Endothelial cell (in vitro differentiated cells): ENCODE data around the gene ISLR2. TPM values are rescaled to one million over a fixed set of nuclear protein-coding genes. Genes with fewer than 3 reads are reported as not detected.

Source experiments
- DNase-seq: peaks from one replicate; pipeline ENCODE4 v3.0.0; 2021; ENCODE audit warnings: low spot score
- H3K27ac Mint-ChIP-seq: one replicate; pipeline ENCODE4 v1.8.0; 2021; ENCODE audit warnings: mixed read lengths, inconsistent platforms; ENCODE audit not compliant: unreplicated experiment
- H3K27me3 Mint-ChIP-seq: one replicate; pipeline ENCODE4 v1.8.0; 2021; ENCODE audit warnings: mild to moderate bottlenecking, moderate library complexity, mixed read lengths, inconsistent platforms; ENCODE audit not compliant: unreplicated experiment
- H3K36me3 Mint-ChIP-seq: one replicate; pipeline ENCODE4 v1.8.0; 2021; ENCODE audit warnings: mild to moderate bottlenecking, low read depth, mixed read lengths, inconsistent platforms; ENCODE audit not compliant: unreplicated experiment
- H3K4me1 Mint-ChIP-seq: one replicate; pipeline ENCODE4 v1.8.0; 2021; ENCODE audit warnings: mild to moderate bottlenecking, mixed read lengths, inconsistent platforms; ENCODE audit not compliant: unreplicated experiment
- H3K4me3 Mint-ChIP-seq: one replicate; pipeline ENCODE4 v1.8.0; 2021; ENCODE audit warnings: mild to moderate bottlenecking, mixed read lengths, inconsistent platforms; ENCODE audit not compliant: unreplicated experiment
- H3K9me3 Mint-ChIP-seq: one replicate; pipeline ENCODE4 v1.8.0; 2021; ENCODE audit warnings: mixed read lengths, inconsistent platforms; ENCODE audit not compliant: unreplicated experiment
- CTCF ChIP-seq: fragments of 200-600 bp; sonication (generic); IDR thresholded peaks from one replicate; pipeline ENCODE4 v1.5.0; 2021; ENCODE audit warnings: antibody characterized with exemption; ENCODE audit not compliant: unreplicated experiment
- total RNA-seq: library from RNA; stranded (reverse); fragmentation: NEBNext Ultra II Directional; extraction: Animal tissue kit (Norgen Biotek cat#: 25700); gene quantifications from one replicate; pipeline ENCODE4 v1.2.1, GENCODE V29; 2021; ENCODE audit not compliant: unreplicated experiment

The ISLR2 gene
- total RNA-seq, 1 donor from 2014 or later: 0.21 TPM

DNA sequence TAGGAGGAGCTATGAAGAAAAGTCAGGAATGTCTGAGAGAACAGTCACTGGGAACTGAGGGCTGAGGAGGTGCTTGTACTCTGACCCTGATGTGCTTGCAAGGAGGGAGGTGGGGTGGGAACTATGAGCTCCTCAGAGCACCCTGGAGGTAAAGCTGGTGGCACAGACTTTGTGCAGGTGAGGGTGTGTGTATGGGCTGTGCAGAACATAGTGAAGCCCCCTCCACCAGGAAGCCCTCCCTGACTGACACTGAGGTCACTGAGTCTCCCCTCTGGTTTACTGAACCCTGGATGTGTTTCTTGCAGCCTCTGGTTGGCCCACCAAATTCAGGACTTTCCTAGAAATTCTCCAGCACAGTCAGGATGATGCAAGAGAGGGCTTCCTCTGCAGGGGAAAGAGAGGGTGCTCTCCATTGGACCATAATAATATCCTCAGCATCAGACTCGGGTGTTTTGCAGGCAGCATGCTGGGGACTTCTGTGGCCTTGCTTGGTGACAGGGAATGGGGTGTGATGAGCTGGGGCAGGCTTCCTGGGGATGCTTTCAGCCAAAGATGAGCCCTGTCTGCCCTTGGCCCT is 41.7 kb downstream of the ISLR2 start:
- Mint-ChIP-seq H3K4me3 (no peak overlapping the region), H3K9me3 (no peaks in the 10 kb centered on the region), H3K4me1 (peaks cover 9% of the 10 kb centered on the region), H3K27ac (no peak overlapping the region), H3K27me3 (peaks cover 9% of the 10 kb centered on the region), H3K36me3 (peaks cover 3% of the 10 kb centered on the region)
- no peak for TF ChIP-seq CTCF
- DNase-seq: no peak

GRCh38 chr15:74172701-74173379 is 42.5 kb downstream of the ISLR2 start:
- Mint-ChIP-seq H3K4me1 (peaks cover 9% of the 10 kb centered on the region), H3K36me3 (peaks cover 3% of the 10 kb centered on the region), H3K4me3 (no peak overlapping the region), H3K9me3 (no peaks in the 10 kb centered on the region), H3K27ac (no peak overlapping the region), H3K27me3 (peaks cover 9% of the 10 kb centered on the region)
- no peak for DNase-seq
- TF ChIP-seq CTCF: no peak

DNA sequence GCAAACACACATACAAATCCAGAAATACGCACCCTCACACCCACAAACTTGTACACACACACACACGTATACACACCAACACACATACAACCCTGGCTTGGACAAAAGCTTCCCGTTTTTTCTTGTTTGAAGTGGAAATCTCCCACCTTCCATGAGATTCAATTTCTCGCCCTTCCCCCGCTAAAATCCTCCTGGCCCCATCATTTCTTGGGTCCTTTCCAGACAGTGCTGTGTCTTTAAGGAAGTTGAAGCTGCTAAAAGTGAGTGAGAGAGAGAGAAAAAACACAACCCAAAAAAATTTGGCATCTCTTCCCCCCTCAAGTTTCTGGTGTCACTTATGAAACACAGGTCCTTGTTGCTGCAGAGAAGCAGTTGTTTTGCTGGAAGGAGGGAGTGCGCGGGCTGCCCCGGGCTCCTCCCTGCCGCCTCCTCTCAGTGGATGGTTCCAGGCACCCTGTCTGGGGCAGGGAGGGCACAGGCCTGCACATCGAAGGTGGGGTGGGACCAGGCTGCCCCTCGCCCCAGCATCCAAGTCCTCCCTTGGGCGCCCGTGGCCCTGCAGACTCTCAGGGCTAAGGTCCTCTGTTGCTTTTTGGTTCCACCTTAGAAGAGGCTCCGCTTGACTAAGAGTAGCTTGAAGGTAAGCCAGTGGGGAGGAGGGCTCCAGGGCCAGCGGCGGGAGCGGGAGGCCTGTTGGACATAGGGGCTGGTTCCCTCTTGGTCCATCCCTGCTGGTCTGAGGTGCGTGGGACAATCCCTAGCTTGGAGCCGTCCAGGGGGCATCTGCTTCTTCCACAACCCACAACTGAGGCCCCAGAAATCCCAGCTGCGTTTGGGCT is 43.2 kb downstream of the ISLR2 start, which contains the start of gene ISLR:
Gene ISLR (plus strand): TSS at position 331 of the 839 bp plus-strand sequence. CDS start 1,149 bp downstream, outside the sequence.
- Mint-ChIP-seq H3K27ac (no peak within 1 kb of the TSS), H3K4me1 (peaks cover 9% of the 10 kb centered on the region), H3K4me3 (no peak within 1 kb of the TSS), H3K27me3 (peaks cover 9% of the 10 kb centered on the region), H3K36me3 (peaks cover 3% of the 10 kb centered on the region), H3K9me3 (no peaks in the 10 kb centered on the region)
- no peak for DNase-seq
- TF ChIP-seq CTCF: no peak

DNA sequence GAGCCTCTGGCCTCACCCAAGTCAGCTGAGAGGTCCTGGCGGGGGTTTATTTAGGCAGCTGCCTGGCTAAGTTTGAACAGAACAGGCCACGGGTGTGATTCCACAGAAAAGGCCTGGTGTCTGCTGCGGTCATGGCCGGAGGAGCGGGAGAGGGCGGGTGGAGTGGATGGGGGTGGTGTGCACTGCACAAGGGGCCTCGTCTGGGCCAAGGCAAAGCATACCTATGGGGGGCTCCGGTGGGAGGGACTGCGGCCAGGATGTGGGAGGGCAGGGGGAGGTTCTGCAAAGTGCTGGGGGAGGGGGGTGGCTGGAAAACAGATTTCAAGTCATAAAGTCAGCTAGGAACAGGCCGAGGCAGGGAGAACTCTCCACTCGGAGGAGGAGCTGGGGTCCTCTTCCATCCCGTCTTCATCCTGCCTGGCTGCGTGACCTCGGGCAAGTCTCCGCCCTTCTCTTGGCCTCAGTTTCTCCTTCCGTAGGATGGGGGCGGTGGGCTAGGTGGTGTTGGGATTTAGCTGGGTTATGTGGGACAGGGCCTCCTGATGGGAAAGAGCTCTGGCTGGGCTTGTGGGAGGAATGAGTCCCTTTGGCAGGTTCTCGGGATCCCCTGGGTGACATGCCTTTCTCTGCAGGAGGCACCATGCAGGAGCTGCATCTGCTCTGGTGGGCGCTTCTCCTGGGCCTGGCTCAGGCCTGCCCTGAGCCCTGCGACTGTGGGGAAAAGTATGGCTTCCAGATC is 44.0 kb downstream of the ISLR2 start:
- Mint-ChIP-seq H3K27me3 (peaks cover 10% of the 10 kb centered on the region), H3K4me3 (no peak overlapping the region), H3K27ac (no peak overlapping the region), H3K4me1 (peaks cover 9% of the 10 kb centered on the region), H3K9me3 (no peaks in the 10 kb centered on the region), H3K36me3 (peaks cover 3% of the 10 kb centered on the region)
- no peak for DNase-seq
- no peak for TF ChIP-seq CTCF
